Stimulated activated CD4-positive, alpha-beta T cell treated with anti-CD3 and anti-CD28 coated beads, Interleukin-15, amount 100 ng/mL, for 48 hours (primary cell): ENCODE measurements around the gene PREB.

Experiments used
- DNase-seq, 2 donors: peaks; one replicate each; pipeline ENCODE4 v3.0.0-alpha.2; 2020; ENCODE audit warnings: low read depth in 2 of 2

PREB gene

DNA sequence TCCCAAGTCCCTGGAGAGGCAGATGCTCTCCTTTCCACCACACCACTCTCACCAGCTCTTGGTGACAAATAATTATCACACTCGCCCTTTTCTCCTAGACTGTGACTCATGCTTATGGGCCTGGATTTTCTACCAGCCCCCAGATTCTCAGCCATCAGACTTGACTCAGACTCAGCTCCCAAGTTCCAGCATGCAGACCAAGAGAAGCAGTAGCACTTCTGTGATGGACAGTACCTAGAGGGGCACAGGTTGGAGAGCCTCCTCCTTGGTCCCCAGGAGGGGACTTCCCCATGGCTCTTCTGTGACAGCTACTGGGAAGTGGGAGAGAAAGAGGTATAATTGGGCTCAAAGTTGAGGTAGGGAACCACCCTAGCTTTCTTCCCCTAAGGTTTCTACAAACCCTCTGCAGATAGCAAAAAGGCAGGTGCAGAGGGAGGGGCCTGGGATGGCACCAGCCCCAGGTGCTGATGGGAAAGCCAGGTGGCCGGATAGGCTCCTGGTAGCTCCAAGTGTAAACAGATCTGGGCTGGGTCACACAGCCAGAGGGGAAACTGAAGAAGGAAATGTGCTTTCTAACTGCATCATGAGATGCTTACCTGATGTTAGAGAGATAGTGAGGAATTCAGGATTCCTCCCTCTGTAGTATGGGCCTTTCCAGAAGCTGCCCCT is 18.5 kb upstream of the PREB start:
- DNase-seq = no peak

DNA sequence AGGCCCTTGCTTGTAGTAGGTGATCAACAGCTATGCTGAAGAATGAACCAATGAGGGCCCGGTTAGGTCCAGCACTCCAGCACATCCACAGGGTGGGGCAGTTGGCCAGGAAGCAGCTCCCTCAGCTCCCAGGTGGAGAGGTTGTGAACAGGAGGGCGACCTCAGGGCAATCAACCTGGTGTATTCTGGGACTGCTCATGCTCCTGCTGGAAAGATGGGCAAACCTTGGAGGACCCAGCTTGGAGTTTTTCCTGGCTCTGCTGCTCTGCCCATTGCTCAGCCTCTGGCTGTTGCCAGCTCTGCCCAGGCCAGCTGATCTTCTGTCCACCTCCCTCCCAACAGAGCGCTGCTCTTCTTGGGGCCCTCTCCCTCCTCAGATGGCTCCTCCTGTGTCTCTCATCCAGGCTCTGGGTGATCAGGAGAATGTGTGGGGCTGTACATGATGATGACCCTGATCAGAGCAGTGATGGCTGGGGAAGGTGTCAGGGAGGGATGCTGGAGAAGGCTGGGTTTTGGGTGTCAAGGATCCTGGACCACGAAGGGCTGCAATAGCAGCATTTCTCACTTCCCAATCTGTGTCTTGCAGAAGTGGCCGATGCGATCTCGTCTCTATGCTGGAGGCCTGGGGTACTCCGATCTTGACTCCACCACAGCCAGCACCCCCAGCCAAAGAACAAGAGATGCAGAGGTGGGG is 17.8 kb upstream of the PREB start:
- no peak for DNase-seq

DNA sequence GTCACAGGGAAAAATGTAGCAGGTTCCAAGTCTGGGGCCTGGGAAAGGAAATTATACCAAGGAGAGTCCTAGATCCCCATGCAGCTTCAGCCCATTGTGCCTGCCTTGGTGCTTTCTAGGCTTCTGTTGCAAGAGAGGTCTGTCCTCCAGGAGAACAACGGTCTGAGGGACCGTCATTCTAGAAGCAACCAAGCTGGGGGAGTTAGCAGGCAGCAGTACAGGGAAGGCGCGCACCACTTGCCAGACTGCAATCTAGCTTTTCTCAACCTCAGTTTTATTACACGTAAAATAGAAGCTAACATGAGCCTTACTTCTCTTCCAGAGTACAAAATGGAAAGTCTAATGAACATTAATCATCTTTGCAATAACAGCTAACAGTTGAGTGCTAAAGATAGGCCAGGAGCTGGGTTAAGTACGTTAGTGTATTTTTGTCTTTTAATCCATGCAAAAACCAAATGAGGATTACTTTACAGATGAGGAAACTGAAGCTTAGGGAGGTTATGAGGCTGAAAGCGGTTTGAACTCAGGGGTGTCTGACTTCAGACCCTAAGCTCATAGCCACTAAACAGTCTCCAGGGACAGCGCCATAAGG is 16.3 kb upstream of the PREB start:
- DNase-seq = no peak

DNA sequence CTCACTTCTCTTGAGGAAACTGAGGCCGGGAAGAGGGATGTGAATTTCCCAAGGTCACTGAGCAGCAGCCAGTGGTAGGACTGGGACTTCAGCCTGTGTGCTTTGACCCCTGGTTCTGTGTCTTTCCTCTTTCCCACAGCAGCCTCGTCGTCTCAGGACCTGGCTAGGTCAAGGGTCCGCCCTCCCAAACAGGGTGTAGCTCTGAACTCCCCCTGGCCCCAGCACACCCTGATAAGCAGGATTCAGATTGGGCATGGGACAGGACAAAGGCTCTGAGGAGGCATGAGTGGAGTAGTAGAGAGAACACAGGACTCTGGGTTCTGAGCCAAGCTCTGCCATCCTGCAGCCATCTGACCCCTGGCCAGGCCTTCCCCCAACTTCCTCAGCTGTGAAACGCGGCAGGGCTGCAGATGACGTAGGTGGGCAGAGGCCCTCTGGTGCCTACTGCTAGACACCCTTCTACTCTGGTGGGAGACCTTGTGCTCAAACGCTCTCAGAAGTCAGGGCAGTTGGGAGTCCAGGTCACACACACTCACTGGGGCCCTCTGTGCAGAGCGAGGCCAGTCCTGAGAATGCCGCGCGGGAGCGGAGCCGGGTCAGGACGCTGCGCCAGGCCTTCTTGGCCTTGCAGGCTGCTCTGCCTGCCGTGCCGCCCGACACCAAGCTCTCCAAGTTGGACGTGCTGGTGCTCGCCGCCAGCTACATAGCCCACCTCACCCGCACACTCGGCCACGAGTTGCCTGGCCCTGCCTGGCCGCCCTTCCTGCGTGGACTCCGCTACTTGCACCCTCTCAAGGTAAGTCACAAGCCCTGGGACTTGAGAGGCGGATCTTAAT is 15.4 kb upstream of the PREB start:
- DNase-seq = no peak

DNA sequence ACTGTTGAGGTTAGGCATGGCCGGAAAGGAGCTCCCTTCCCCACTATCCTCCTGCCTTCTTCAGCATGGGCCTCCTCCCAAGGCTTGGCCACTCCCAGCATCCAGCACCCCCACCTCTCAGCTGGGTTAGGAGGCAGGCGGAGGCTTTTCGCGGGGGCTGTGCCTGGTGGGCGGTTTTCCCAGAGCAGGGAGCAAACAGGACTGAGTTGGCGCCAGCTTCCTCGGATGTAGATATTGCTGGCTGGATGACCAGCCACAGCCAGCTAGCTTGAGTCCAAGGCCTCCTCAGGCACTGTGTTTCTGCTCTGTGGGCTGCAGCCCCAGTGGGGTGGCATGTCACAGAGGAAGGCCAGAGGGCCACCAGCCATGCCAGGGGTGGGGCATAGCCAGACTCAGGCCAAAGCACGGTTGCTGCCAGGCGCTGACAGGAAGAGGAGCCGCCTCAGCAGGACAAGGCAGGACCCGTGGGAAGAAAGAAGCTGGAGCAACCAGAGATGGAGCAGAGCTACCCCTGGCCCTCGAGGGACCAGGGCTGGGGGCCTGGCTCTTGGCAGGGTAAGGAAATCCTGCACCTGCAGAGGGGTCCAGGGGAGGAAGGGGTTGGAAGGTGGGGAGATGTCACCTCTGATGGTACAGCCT is 14.5 kb upstream of the PREB start, which contains the start of gene TCF23:
Gene TCF23 (plus strand): TSS at position 204 of the 639 bp plus-strand sequence. CDS start 130 bp downstream, at position 334.
- DNase-seq = no peak

DNA sequence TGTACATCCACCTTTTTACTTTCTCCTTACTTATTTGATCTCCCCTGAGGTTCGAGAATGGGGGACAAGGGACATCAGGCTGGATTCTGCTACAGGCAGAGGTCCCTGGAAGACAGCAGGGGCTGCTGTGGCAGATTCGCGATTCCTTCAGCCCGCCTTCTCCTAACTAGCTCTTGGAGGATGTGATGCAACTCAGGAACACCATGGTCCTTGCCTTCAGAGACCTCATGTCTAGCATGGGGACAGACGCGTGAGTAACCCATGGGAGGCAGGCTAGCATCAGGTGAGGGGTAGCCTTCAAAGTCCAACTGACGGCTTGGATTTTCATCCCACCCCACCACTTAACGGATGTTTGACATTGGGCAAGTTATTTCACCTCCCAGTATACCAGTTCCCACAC is 13.5 kb upstream of the PREB start:
- DNase-seq = no peak

DNA sequence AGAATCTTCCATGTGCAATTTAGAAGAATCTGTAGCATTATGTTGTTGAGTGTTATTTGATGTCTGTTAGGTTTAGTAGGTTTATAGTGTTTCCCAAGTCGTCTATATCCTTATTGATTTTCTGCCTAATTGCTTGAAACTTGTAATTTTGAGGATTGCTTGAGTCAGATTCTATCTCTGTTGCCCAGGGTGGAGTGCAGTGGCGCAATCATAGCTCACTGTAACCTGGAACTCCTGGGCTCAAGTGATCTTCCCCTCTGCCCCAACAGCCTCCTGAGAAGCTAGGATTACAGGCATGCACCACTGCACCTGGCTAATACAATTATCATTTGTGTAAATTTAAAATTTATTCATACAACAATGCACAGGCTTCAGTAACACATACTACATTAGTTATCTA is 11.2 kb upstream of the PREB start:
- no peak for DNase-seq

DNA sequence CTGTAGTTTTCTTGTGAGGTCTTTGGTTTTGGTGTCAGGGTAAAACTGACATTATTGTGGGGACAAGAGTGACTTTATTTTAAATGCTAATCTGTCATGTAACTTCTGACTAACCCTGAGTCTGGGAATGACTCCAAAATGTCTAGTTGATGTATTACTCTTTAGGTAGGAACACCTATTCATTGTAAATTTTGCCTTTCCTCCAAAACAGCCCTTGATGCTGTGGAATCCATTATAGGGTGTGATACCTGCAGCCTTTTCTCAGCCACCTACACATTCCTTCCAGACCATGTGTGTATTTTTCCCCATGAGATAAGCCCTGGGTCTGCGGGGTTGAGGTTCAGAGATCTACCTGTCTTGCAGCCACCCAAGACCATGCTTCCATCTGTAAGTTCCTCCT is 8.8 kb upstream of the PREB start:
- no peak for DNase-seq

DNA sequence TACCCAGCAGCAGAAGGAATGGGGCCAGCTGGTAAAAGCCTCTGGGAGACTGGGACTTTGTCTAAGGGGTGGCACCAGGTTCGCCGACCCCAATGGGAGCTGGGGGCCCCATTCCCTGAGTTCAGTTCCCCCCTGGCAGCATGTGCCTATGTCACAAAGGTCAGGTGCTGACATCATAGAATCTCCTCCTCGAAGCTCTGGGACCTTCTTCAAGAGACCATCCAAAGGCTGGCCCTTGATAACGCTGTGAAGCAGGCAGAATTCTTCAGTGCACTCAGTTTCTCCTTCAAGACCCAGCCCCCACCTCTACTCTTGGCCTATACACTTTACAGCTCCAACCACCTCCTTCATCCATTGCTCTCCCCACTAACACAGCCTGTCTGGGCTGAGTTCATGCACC is 4.9 kb upstream of the PREB start, which contains the start of gene PRR30:
Gene PRR30 (minus strand): TSS at position 101 of the 400 bp plus-strand sequence. CDS start 1,081 bp downstream, outside the sequence.
- DNase-seq = no peak

DNA sequence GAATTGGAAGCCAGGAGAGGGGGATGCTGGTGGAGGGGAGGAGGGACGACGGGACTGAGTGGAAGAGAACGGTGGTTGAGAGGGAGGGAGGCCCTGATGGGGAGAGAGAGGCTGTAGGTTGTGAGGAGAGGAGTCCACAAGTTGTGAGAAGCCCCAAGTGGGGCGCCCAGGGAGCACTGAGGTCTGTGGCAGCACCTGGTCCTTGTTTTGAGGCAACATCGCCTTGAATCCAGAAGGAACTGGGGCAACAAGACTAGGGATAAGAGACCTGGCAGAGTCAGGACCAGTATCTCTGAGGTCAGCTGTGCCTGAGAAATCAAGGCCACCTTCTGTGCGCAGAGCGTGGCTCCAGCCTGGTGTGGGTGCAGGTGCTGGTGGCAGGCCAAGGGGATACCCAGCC is 3.7 kb upstream of the PREB start:
- no peak for DNase-seq

DNA sequence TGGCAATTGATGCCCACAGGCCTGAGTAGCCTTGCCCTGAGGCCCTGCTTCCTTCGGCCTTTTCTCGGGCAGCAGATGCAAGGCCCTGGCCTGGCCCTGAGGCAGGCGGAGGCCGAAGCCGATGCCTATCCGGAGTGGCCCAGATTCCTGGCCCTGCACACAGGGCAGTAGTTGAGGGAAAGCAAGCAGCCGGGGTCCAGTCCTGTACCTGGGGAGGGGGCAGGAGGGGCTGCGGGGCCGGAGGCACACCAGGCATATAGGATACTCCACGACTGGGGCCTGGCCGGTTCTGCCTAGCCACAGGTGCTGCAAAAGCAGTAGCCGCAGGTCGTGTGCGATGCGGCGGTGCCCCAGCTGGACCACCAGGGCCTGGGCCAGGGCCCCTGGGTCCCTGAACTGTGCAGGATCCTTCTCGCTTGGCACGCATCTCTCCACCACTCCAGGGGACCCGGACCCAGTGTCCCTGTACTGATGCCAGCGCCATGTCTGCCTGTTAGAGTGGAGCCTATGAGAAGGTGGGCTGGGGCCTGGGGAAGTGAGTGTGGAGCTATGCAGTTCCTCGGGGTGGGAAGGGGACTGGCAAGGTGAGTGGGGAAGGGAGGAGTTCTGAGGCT is 3.0 kb upstream of the PREB start:
- DNase-seq = no peak

DNA sequence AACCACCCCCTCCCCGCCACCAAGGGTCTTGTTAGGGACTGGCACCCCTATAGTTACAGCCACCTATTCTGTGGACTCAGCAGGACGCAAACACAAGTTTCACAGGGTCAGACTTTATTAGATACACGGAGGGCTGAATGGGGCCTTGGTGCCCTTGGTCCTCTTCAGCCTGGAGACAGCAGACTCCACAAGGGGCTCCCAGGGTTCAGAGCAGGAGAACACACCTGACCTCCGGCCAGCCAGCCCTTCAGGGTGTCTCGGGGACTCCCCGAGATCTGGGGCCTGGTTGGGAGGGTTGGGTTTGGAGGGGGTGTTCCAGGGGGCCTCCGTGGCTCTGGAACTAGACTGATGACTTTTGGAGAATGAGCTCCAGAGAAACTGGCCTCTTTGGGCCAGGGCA is 2.3 kb upstream of the PREB start:
- no peak for DNase-seq

DNA sequence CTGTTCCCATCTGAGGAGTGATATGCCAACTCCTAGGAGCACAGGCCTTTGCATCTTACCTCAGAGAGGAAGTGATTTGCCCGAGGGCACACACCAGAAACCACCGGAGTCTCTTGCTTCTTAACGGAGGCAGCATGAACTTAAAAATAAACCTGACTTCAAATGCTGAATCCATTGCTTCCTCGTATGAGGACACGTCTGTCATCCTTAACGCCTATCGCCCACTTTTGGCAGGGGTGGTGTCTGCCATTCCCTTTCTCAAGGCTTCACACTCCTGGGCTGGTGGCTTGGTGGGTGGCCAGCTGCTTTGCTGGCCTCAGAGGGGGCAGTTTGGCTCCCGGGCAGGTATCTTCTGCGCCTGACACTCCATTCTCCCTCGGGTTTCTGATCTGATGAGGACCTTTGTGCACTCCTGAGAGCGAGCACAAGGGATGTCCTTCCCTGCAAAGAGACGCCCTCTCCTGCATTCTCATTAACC is 1.1 kb upstream of the PREB start:
- DNase-seq = no peak

DNA sequence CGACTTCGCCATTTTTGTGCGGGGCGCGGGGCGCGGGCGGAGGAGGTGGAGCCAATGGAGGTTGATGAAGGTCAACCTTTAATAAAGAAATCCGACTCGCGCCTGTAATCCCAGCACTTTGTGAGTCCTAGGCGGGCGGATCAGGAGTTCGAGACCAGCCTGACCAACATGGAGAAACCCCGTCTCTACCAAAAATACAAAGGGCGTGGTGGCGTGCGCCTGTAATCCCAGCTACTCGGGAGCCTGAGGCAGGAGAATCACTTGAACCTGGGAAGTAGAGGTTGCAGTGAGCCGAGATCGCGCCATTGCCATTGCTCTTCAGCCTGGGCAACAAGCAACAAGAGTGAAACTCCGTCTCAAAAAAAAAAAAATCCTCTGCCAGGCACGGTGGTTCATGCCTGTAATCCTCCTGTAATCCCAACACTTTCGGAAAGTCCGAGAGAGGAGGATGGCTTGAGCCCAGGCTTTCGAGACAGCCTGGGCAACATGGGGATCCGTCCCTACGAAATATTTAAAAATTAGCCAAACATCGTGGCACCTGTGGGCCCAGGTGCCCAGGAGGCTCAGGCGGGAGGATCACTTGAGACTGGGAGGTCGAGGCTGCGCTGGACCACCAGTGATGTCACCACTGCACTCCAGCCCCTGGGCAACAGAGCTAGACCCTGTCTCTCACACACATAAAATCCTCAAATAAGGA is 493 bp upstream of the PREB start:
- DNase-seq = no peak

DNA sequence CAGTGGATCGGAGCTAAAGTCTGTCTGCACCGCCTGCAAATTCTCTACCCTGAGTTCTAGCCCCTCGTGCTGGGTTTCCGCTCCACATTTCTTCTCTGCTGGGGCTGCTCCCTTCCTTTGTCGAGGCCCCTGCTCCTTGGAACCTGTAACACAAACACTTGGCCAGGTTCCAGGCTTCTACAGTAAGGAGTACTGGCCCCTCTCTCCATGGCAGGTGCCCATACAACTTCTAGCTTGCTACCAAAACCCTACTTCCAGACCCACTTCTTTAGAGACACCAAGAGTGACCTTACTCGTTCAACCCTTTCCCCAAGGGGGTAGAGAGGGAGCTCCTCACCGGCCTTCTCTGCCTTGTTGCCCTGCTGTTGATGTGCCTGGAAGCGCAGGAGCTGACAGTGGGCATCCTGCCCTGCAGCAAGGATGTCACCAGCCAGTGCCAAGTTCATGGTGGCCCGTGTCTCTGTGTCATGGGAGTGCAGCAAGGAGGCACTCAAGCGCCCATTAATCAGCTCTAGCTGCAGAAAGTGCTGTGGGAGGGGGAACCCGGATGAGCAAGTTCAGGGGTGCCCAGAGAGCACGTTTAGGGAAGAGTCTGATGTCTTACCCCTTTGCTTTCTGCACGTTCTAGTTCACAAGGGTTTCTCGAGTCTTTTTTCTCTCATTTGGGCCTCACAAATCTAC is 1.1 kb downstream of the PREB start:
- DNase-seq = peak in 1 of 2 donors; percentile 17

DNA sequence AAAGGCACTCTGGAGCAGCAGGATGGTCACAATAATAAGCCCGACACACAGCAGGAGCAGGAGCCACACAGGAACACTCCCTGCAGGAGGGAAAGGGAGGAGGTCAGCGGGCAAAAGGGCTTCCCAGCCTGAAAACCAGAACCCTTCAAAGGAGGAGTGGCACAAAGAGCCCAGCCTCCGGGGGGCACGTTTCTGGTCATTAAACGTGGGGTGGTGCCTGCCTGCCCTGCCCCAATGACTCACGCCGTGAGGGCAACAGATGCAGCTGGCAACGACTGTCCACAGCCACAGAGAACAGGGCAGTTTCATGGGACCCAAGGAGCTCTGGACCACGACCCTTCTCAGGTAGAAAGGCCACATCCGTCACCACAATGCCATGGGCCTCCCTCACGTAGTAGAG is 3.0 kb downstream of the PREB start:
- no peak for DNase-seq

DNA sequence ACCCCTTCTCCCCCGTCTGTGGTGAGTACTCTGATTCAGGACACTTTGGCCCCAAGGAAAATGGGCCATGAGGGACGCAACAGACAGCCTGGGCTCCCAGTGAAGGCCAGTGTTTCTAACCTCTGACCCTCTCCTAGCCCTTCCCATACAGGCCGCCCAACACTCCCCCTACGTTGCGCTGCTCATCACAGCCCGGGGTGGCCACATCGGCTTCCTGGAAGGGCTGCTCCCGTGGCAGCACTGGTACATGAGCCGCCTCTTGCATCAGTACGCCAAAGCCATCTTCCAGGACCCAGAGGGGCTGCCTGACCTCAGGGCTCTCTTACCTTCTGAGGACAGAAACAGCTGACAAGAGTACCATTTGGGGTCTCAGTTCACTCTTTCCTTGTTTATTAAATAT is 4.0 kb downstream of the PREB start:
- no peak for DNase-seq

DNA sequence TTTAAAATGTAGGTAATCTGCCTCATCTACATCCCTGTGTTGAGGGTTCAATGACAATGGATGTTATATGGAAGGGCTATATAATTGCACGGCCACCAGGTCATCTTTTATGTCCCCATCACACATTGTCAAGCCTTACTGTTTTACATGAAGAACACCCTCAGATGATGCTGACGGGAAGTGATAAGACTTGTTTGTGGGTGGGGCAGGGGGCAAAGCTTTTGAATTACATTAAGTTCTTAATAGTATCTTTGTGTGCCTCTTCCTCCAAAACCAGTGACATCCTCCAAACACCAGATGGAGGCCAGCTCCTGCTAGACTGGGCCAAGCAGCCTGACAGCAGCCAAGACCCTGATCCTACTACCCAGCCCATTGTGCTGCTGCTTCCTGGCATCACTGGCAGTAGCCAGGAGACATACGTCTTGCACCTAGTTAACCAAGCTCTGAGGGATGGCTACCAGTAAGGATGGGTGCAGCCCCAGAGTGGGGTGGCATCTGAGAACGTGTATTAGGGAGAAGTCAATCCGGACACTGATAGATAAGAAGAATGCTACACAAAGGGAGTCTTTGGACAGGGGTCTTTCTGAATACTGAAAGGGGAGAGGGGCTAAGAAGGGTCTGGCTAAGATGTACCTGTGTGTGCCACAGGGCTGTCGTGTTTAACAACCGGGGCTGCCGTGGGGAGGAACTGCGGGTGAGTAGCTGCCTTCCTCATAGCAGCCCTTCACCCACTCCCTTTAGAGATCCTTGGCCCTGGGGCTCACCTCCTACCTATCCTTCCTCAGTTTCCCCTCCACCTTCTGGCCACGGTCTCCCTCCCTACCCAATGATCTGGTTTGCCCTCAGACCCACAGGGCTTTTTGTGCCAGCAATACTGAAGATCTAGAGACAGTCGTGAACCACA is 5.5 kb downstream of the PREB start:
- DNase-seq = no peak
